H9 (cell line): Measurements from ENCODE around the gene PLCL1. TPM values are rescaled to one million over a fixed set of nuclear protein-coding genes. Genes with fewer than 3 reads are reported as not detected.

Experiments
- DNase-seq: peaks from one replicate; pipeline ENCODE4 v3.0.0-alpha.2; 2017
- H2AFZ ChIP-seq: one replicate; pipeline ENCODE4 v1.6.1; 2013; ENCODE audit warnings: mild to moderate bottlenecking, low read length, control low read depth, moderate library complexity
- H2AK5ac ChIP-seq: 2 replicates; pipeline ENCODE4 v1.6.1; 2013; ENCODE audit warnings: low read length, control low read depth, mixed read lengths; ENCODE audit not compliant: insufficient read length
- H2BK120ac ChIP-seq: one replicate; pipeline ENCODE4 v1.6.1; 2013; ENCODE audit warnings: low read depth, mild to moderate bottlenecking, low read length, control low read depth, inconsistent platforms; ENCODE audit not compliant: poor library complexity, severe bottlenecking
- H2BK12ac ChIP-seq: 2 replicates; pipeline ENCODE4 v1.6.1; 2013; ENCODE audit warnings: low read length, control low read depth, mixed read lengths, low read depth; ENCODE audit not compliant: insufficient read length
- H2BK15ac ChIP-seq: 2 replicates; pipeline ENCODE4 v1.6.1; 2013; ENCODE audit warnings: low read depth, low read length, control low read depth
- H2BK20ac ChIP-seq: one replicate; pipeline ENCODE4 v1.6.1; 2013; ENCODE audit warnings: low read depth, mild to moderate bottlenecking, low read length, control low read depth, inconsistent platforms; ENCODE audit not compliant: poor library complexity, severe bottlenecking
- H2BK5ac ChIP-seq: 2 replicates; pipeline ENCODE4 v1.6.1; 2013; ENCODE audit warnings: low read length, control low read depth, mixed read lengths; ENCODE audit not compliant: insufficient read length
- H3K14ac ChIP-seq: 2 replicates; pipeline ENCODE4 v1.6.1; 2013; ENCODE audit warnings: low read length, control low read depth; ENCODE audit not compliant: insufficient read depth
- H3K18ac ChIP-seq: 2 replicates; pipeline ENCODE4 v1.6.1; 2013; ENCODE audit warnings: low read depth, mild to moderate bottlenecking, mixed read lengths, low read length, control low read depth; ENCODE audit not compliant: insufficient read length
- H3K23ac ChIP-seq: 2 replicates; pipeline ENCODE4 v1.6.1; 2013; ENCODE audit warnings: low read length, control low read depth, mixed read lengths, low read depth; ENCODE audit not compliant: insufficient read length
- H3K23me2 ChIP-seq: 2 replicates; pipeline ENCODE4 v1.6.1; 2013; ENCODE audit warnings: low read depth, mild to moderate bottlenecking, mixed read lengths, low read length, control low read depth; ENCODE audit not compliant: insufficient read length, poor library complexity, severe bottlenecking
- H3K27ac ChIP-seq: 2 replicates; pipeline ENCODE4 v1.5.1; 2013; ENCODE audit warnings: low read length, control low read depth, mixed read lengths, low read depth; ENCODE audit not compliant: insufficient read length
- H3K27me3 ChIP-seq: 2 replicates; pipeline ENCODE4 v1.6.1; 2013; ENCODE audit warnings: low read length, control low read depth, inconsistent platforms; ENCODE audit not compliant: insufficient read depth
- H3K4ac ChIP-seq: 2 replicates; pipeline ENCODE4 v1.6.1; 2013; ENCODE audit warnings: low read depth, mild to moderate bottlenecking, control low read depth, inconsistent platforms, low read length, moderate library complexity
- H3K4me1 ChIP-seq: 2 replicates; pipeline ENCODE4 v1.6.1; 2013; ENCODE audit warnings: low read length, control low read depth, inconsistent platforms; ENCODE audit not compliant: insufficient read depth
- H3K4me2 ChIP-seq: 2 replicates; pipeline ENCODE4 v1.6.1; 2013; ENCODE audit warnings: low read length, control low read depth, mixed read lengths; ENCODE audit not compliant: insufficient read length, insufficient read depth
- H3K56ac ChIP-seq: 2 replicates; pipeline ENCODE4 v1.6.1; 2013; ENCODE audit warnings: low read depth, mild to moderate bottlenecking, mixed read lengths, low read length, control low read depth; ENCODE audit not compliant: insufficient read length
- H3K79me1 ChIP-seq: 2 replicates; pipeline ENCODE4 v1.6.1; 2013; ENCODE audit warnings: low read depth, mild to moderate bottlenecking, moderate library complexity, low read length, control low read depth, inconsistent platforms; ENCODE audit not compliant: insufficient read depth, poor library complexity, severe bottlenecking
- H3K79me2 ChIP-seq: 2 replicates; pipeline ENCODE4 v1.6.1; 2013; ENCODE audit warnings: low read length, control low read depth, inconsistent platforms; ENCODE audit not compliant: insufficient read depth
- H3K9ac ChIP-seq: 2 replicates; pipeline ENCODE4 v1.6.1; 2013; ENCODE audit warnings: low read length, control low read depth, mixed read lengths; ENCODE audit not compliant: insufficient read length; ENCODE audit errors: extremely low read depth
- H3K9me3 ChIP-seq: one replicate; pipeline ENCODE4 v1.6.1; 2013; ENCODE audit warnings: low read depth, low read length, inconsistent platforms; ENCODE audit not compliant: control insufficient read depth
- H3T11ph ChIP-seq: one replicate; pipeline ENCODE4 v1.6.1; 2013; ENCODE audit warnings: mild to moderate bottlenecking, low read length, control low read depth, inconsistent platforms
- H4K20me1 ChIP-seq: one replicate; pipeline ENCODE4 v1.6.1; 2013; ENCODE audit not compliant: control insufficient read depth, insufficient read length, insufficient read depth
- H4K5ac ChIP-seq: 2 replicates; pipeline ENCODE4 v1.6.1; 2013; ENCODE audit warnings: low read depth, mild to moderate bottlenecking, mixed read lengths, low read length, control low read depth; ENCODE audit not compliant: insufficient read length
- H4K8ac ChIP-seq: replicated peaks from 2 replicates; pipeline ENCODE4 v1.6.1; 2013; ENCODE audit warnings: low read length, control low read depth, mixed read lengths, low read depth; ENCODE audit not compliant: insufficient read length
- H4K91ac ChIP-seq: 2 replicates; pipeline ENCODE4 v1.6.1; 2013; ENCODE audit warnings: low read depth, mild to moderate bottlenecking, moderate library complexity, mixed read lengths, low read length, control low read depth; ENCODE audit not compliant: insufficient read length
- H3K27ac Mint-ChIP-seq, 3 experiments: 2 replicates in 2 of 3; 3 replicates in 1 of 3; pipeline ENCODE4 v1.8.0; 2020 to 2021; ENCODE audit warnings: mixed read lengths in 3 of 3, mild to moderate bottlenecking in 1 of 3, moderate library complexity in 1 of 3
- H3K27me3 Mint-ChIP-seq: 2 replicates; pipeline ENCODE4 v1.8.0; 2021; ENCODE audit warnings: low read depth, mild to moderate bottlenecking, moderate library complexity, mixed read lengths
- H3K36me3 Mint-ChIP-seq, 3 experiments: 2 replicates in 2 of 3; 3 replicates in 1 of 3; pipeline ENCODE4 v1.8.0; 2020 to 2021; ENCODE audit warnings: low read depth in 3 of 3, mixed read lengths in 3 of 3; ENCODE audit not compliant: insufficient read depth in 1 of 3
- H3K4me1 Mint-ChIP-seq, 2 experiments: 2 replicates each; pipeline ENCODE4 v1.8.0; 2020; ENCODE audit warnings: mixed read lengths in 2 of 2
- H3K4me3 Mint-ChIP-seq, 2 experiments: 2 replicates in 1 of 2; 3 replicates in 1 of 2; pipeline ENCODE4 v1.8.0; 2020 to 2021; ENCODE audit warnings: mild to moderate bottlenecking in 2 of 2, mixed read lengths in 2 of 2, moderate library complexity in 1 of 2
- H3K9me3 Mint-ChIP-seq, 2 experiments: 2 replicates in 1 of 2; 3 replicates in 1 of 2; pipeline ENCODE4 v1.8.0; 2020; ENCODE audit warnings: mild to moderate bottlenecking in 2 of 2, mixed read lengths in 2 of 2, moderate library complexity in 1 of 2
- total RNA-seq: library from RNA; stranded (reverse); gene quantifications from 2 replicates; pipeline ENCODE4 v1.2.1, GENCODE V29; 2021
- TF ChIP-seq, protein P1 (sequence below): fragments of 200-600 bp; sonication (generic); conservative IDR thresholded peaks from 3 replicates; pipeline ENCODE4 v1.8.0; 2021; ENCODE audit warnings: antibody characterized with exemption, mild to moderate bottlenecking

Gene PLCL1
- total RNA-seq, 1 experiment from 2014 or later, result 0.04 TPM

DNA sequence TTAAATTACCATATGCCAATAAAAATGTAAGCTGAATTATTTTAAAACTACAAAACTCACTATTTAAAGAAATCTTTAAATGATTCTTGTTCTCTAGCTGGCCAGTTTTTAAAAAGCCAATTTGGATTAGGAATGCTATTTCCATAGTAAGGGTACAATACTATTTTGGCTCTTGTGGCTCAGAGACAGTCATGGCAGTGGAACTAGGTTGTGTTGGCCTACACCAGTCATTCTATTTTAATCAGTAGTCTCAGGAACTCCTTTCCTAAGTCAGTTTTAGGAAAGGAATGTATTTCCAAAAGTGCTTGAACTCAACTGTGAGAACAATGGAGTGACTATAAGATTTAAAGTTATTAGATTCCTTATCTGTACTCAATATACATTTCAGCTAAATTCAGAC is 25.1 kb upstream of the PLCL1 start:
- Mint-ChIP-seq H3K27ac (no peak overlapping the region), H3K36me3 (no peaks in the 10 kb centered on the region), H3K4me1 (no peaks in the 10 kb centered on the region), H3K4me3 (no peak overlapping the region), H3K27me3 (peaks cover 4% of the 10 kb centered on the region), H3K9me3 (no peaks in the 10 kb centered on the region)
- H3K27me3 ChIP-seq, result no peaks in the 10 kb centered on the region
- H3K4me2 ChIP-seq, result no peak overlapping the region
- no peak overlapping the region for H2BK20ac ChIP-seq
- no peak overlapping the region for H4K91ac ChIP-seq
- H3K56ac ChIP-seq, result no peak overlapping the region
- H3T11ph ChIP-seq, result no peak overlapping the region
- H2BK120ac ChIP-seq, result no peak overlapping the region
- no peak for DNase-seq
- no peaks in the 10 kb centered on the region for H3K9me3 ChIP-seq
- TF ChIP-seq, protein P1, sequence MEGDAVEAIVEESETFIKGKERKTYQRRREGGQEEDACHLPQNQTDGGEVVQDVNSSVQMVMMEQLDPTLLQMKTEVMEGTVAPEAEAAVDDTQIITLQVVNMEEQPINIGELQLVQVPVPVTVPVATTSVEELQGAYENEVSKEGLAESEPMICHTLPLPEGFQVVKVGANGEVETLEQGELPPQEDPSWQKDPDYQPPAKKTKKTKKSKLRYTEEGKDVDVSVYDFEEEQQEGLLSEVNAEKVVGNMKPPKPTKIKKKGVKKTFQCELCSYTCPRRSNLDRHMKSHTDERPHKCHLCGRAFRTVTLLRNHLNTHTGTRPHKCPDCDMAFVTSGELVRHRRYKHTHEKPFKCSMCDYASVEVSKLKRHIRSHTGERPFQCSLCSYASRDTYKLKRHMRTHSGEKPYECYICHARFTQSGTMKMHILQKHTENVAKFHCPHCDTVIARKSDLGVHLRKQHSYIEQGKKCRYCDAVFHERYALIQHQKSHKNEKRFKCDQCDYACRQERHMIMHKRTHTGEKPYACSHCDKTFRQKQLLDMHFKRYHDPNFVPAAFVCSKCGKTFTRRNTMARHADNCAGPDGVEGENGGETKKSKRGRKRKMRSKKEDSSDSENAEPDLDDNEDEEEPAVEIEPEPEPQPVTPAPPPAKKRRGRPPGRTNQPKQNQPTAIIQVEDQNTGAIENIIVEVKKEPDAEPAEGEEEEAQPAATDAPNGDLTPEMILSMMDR, result no peak
- no peak overlapping the region for H2AK5ac ChIP-seq
- no peak overlapping the region for H3K9ac ChIP-seq
- no peak overlapping the region for H4K5ac ChIP-seq
- no peak overlapping the region for H3K27ac ChIP-seq
- no peaks in the 10 kb centered on the region for H3K79me2 ChIP-seq
- no peak overlapping the region for H4K8ac ChIP-seq
- no peak overlapping the region for H3K14ac ChIP-seq
- H2BK12ac ChIP-seq, result no peak overlapping the region
- no peak overlapping the region for H3K18ac ChIP-seq
- no peaks in the 10 kb centered on the region for H3K23me2 ChIP-seq
- H3K4ac ChIP-seq, result no peak overlapping the region
- no peaks in the 10 kb centered on the region for H4K20me1 ChIP-seq
- H2AFZ ChIP-seq, result no peak overlapping the region
- H2BK5ac ChIP-seq, result no peak overlapping the region
- H3K4me1 ChIP-seq, result no peaks in the 10 kb centered on the region
- H2BK15ac ChIP-seq, result no peak overlapping the region
- H3K79me1 ChIP-seq, result no peaks in the 10 kb centered on the region
- H3K23ac ChIP-seq, result no peak overlapping the region
